ENCODE data around the gene TGDS.
A peak's percentile ranks its signal among the peaks of the same experiment; 100 is the strongest.
"Not testable (repeated sequence)": the region's sequence is repeated elsewhere in the genome, so short reads cannot be mapped to it uniquely, and the experiment has no call there.

Gene TGDS, protein sequence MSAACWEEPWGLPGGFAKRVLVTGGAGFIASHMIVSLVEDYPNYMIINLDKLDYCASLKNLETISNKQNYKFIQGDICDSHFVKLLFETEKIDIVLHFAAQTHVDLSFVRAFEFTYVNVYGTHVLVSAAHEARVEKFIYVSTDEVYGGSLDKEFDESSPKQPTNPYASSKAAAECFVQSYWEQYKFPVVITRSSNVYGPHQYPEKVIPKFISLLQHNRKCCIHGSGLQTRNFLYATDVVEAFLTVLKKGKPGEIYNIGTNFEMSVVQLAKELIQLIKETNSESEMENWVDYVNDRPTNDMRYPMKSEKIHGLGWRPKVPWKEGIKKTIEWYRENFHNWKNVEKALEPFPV

DNA sequence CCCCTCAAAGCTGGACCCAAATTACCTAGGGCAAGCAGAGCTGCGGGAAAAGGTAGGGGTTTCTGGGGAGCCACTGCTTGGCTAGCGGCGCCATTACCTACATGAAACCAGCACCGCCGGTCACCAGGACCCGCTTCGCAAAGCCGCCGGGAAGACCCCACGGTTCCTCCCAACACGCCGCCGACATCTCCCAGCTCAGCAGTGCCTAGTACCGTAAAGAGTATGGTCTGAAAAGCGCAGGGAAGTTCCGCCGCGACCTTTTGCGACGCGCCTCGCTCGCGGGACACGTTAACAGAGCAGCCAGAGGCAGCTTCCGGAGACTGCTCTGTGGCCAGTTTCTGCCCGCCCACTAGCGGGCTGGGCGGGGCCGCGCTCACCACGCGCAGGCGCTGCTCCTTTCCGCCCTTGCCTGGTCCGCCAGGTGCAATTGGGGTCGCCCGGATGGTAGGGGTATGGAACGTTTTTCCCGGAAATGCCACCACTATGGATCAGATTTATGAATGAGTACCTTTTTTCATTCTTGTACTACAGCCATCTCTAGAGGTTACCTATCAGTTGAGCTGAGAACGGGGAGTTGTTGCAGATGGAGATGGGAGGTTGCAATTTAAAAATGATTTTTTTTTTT, at the start of gene TGDS:
TSS of gene TGDS (minus strand) at position 203 of the 625 bp plus-strand sequence. CDS start at position 187, 16 bp downstream.
- DNase-seq: peak; percentile 91 to 93

DNA sequence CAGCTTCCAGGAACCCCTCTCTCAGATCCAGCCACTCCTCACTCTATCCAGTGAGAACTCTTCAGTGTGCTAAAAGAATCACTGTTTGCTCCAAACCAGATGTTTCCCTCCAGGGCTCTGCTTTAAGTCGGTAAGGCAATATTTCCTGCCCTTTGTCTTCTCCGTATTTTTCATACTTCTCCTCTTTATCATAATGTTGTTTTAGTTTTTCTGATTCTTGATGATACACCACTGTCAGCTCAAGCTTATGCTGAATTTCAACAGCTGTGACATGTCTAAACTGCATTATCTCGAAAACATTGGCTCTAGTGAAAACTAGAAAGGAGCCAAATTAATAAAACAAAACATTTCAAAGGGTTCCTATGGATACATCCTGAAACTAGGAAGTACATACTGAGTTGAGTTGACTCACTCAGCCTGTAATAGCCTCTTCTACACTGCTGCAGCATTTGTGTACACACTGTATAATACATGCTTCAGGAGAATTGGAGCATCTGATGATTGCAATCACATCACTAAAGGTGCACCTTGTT, 45.5 kb upstream of the TGDS start:
- DNase-seq: no peak

DNA sequence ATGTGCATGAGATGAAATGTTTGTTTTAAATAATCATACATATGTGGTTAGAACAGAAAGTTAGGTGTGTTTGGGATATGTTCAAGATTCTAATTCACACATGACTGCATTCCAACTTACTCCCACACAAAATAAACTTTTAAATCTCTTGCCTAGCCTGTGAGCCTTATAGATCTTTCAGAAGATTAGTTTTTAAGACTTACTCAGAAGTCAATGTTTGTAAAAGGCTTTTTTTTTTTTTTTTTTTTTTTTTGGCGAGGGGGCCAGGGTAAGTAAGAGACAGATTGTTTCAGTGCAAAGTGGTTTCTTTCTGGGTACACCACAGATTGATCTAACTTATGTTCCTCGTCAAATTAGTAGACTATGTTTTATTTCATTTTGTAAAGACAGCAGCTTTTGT, 44.8 kb upstream of the TGDS start:
- DNase-seq: no peak

DNA sequence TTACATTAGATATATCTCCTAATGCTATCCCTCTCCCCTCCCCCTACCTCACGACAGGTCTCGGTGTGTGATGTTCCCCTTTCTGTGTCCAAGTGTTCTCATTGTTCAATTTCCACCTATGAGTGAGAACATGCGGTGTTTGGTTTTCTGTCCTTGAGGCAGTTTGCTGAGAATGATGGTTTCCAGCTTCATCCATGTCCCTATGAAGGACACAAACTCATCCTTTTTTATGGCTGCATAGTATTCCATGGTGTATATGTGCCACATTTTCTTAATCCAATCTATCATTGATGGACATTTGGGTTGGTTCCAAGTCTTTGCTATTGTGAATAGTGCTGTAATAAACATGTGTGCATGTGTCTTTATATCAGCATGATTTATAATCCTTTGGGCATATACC, 41.7 kb upstream of the TGDS start:
- DNase-seq: not testable (repeated sequence)

DNA sequence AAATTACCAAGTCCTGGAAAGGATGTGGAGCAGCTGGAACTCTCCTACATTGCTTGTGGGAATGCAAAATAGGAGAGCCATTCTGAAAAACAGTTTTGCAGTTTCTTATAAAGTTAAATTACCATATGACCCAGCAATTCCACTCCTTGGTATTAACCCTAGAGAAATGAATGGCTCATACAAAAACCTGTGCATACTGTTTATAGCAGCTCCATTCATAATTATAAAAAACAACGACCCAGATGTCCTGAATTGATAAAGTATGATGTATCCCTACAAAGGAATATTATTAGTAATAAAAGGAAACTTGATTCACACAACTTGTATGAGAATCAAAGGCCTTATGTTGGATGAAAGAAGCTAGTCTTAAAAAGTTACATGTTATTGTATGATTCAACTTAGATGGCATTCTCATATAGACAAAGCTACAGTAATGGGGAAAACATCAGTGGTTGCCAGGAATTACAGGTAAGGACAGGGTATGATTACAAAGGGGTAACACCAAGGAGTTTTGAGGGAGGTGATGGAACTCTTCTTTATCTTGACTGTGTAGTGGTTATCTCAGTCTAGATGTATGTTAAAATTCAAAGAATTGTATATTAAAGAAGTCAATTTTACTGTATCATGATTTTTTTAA, 41.1 kb upstream of the TGDS start:
- DNase-seq: no peak

DNA sequence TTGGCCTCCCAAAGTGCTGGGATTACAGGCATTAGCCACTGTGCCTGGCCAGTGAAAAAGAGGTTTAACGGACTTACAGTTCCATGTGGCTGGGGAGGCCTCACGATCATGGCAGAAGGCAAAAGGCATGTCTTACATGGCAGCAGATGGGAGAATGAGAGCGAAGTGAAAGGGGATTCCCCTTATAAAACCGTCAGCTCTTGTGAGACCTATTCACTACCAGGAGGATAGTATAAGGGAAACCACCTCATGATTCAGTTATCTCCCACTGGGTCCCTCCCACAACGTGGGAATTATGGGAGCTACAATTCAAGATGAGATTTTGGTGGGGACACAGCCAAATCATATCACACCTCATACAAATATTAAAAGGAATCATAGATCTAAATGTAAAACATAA, 40.1 kb upstream of the TGDS start:
- not testable (repeated sequence) for DNase-seq

DNA sequence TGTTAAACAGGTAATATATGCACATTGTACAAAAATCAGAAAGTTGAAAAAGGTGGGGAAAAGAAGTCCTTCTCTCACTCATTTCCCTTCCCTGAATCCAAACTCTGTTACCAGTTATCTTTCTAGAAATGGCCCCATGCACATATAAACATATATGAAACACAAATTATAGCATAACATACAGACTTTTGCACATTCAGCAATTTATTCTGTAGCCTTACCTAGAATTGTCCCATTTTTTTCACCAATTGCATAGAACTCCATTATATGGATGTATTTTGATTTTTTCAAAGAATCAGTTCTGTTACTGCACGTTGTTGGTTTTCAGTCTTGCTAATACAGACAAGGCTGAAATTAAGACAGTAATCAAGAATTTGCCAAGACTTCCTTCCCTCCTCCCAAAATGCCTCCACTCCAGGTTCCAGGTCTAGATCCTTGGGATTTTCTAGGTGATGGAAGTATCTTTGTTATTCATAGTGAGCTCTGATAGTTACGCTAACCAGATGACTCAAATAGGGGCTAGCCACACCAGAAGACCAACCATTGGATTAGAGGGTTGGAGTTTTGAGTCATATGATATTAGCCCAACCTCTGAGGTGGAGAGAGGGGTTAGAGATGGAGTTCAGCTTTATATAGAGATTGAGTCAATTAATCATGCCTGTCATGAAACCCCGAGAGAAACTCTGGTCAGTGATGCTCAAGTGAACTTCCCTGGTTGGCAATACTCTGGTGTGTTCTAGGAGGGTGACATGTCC, 36.5 kb upstream of the TGDS start:
- no peak for DNase-seq

DNA sequence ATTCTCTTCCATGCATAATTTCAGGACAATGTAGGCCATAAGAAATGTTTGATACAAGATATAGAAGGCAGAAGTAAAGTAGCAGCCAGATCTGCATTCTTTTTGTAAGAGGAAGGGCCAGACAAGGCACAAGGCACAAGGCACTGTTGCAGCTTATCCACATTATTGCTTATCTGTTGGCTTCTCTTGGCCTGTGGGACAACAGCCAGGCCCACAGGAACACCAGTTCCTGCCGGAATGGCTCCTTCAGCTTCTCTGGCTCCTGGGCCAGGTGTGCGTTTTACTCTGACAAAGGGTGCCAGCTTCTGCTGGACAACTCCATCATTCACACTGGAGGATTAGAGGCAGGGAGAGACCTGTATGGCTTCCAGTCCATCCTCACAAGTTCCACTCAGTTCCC, 34.9 kb upstream of the TGDS start:
- no peak for DNase-seq

DNA sequence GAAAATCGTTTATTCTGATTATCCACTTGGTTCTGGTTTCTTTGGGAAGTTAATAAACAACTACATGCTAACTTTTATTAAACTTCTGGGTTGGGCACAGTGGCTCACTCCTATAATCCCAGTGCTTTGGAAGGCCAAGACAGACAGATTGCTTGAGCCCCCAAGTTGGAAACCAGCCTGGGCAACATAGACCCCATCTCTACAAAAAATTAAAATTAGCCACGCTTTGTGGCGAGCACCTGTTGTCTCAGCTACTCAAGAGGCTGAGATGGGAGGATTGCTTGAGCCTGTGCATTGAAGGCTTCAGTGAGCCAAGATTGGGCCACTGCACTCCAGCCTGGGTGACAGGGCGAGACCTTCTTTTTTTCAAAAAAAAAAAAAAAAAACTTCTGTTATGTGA, 27.4 kb upstream of the TGDS start:
- no peak for DNase-seq

DNA sequence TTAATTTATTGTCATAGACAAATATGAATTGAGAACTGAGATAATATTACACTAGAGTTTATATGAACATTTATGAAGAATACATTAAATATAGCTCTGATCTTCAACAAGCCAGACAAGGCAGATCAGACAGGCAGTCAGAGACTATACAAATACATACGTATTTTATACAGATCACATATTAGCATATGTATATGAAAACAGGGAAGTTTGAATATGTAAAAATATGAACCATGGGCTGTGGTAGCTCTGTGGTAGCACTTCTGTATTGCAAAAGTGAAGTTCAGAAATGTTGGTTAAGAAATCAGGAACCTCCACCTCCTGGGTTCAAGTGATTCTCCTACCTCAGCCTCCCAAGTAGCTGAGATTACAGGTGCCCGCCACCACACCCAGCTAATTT, 26.4 kb upstream of the TGDS start:
- no peak for DNase-seq

DNA sequence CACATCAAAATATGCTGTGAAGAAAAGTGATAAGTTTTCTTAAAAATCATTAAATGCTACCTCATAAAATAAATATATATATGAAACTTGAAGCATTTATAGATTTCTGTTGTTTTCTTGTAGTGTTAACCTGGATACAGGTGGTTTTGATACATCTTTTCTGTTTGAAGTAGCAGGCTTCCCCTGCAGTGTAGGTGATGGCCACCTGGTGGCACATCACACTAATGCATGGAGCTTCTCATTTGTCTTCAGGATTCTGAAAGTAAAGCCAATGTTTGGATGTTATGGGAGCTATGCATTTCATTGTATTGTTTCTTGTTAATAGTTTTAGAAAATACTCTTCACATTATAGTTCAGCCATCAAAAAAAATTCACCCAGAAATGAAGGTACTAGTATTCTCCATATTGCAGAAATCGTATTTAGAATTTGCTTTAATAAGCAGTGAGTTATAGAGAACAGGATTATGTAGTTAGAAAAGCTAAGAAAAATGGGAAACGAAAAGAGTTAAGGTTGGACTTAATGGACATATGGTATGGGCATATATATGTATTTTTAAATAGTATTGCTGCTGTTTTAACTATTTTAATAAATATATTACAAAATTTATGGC, 24.4 kb upstream of the TGDS start:
- peak; percentile 16 for DNase-seq

DNA sequence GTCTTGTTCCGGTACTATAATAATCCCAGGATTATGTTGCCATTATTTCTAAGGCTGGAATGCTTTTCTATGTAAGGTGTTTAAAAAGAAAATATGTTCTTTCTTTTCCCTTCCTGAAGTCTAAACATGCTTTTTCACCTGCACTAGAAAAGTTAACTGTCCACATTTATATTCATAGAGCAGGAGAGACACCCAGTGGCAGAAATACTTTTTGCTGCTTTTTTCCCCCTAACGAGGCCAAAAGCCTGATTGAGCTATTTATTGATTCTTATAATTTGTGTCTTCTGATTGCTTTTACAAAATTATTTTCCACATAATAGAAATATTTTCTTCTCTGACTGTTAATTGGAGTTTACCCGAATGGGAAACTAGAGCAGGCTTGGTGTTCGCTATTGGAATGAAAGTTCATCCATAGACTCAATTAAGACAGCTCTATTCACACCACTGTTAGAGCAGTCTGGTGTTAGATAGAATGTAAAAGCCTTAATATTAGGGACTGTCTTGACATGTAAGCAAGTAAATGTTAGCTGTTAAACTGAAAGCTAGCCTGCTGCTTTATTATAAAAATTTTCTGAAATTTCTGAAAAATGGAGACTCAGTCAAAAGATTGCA, 21.5 kb upstream of the TGDS start:
- DNase-seq: peak in 1 of 2 donors; percentile 68

DNA sequence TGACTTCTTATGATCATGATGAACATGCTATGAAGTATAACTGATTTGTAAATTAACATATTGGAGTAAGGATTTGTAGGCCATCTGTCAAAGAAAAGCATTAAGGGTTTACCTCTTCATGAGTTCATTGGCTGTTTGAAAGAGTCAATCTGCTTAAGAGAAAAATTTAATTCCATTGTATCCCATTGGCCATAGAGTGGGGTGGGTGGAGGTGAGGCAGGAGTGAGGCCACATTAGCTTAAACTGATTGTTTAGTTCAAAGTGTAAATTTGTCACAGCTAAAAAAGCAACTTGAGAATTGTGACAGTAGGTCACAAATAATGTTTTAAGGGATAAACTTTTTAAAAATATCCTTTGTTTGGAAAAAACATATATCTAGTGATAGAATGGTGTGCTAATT, 17.1 kb upstream of the TGDS start:
- no peak for DNase-seq

DNA sequence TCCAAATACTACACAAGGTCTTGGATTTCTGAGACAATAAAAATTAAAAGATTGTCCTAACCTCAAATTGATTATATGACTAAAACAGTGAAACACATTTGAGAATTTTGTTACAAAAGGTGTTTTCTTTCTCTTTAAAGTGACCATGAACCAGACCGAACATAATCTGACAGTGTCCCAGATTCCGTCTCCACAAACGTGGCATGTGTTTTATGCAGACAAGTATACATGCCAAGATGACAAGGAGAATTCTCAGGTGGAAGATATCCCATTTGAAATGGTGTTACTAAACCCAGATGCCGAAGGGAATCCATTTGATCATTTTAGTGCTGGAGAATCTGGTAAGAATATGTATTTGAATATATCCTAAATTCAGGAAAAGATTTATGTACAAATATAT, 16.1 kb upstream of the TGDS start:
- no peak for DNase-seq

DNA sequence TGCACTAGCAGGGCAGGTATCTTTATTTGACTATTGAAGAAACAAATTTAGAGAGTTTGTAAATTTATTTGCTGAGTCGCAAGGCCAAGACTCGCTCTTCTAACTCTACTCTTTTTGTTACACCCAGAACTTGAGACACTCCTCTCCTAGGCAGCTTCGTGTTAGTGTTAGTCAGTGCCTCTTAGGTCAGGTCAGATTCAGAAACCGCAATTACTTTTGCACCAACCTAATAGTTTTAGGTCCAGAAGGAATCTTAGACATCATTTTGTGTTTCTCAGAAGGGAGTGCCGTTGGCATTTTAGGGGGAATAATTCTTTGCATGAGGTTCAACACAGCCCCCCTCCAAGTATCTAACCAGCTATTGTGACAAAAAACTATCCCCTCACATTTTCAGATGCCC, 14.5 kb upstream of the TGDS start:
- DNase-seq: no peak

DNA sequence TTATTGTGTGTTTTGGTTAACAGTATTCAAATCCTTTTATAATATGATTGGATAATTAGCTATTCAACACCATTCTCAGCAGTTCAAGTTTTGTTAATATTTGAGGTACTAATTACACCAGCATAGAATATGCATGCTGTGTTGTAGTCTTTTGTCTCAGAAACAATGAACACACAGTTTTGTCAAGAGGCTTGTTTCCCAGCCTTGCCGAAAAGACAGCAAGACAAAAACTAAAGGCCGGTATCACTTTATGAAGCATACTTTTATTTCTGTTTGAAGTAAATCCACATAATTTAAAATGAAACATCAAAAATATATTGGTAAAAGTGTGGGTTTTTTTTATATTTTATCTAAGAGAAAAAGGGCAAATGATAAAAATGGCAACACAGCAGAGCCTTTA, 13.2 kb upstream of the TGDS start:
- no peak for DNase-seq

DNA sequence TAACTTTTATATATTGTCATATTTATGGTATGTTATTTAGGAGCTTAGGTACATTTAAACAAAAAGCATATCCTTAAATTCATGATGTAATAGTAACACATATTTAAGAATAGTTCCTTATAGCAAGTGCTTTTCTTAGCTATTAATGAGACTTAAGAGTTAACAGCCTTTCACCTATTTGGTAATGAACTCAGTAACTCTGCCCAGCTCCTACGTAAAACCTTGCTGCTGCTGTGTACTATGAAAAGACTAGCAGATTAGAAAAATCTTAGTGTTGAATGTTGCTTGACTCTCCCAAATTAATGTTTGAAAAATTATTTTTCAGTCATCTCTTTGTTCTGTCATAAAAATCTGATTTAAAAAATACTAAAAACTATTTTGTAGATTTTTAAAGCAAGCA, 12.6 kb upstream of the TGDS start:
- no peak for DNase-seq

DNA sequence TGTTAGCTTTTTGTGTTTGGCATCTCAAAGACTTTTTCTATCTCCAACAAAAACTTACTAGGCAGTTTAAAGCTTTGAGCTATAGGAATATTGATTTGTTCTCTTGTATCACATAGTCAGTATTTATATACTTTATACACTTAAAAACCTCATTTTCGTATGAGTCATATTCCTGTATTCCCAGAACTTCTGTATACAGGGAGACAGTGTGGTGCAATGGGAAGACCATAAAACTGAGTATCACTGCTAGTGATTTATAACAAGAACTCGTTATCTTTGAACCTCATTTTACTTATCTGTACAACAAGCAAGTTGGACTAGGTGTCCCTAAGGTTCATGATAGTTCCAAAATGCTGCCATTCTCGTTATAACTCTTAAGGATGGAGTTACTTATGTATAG, 12.0 kb upstream of the TGDS start:
- no peak for DNase-seq

DNA sequence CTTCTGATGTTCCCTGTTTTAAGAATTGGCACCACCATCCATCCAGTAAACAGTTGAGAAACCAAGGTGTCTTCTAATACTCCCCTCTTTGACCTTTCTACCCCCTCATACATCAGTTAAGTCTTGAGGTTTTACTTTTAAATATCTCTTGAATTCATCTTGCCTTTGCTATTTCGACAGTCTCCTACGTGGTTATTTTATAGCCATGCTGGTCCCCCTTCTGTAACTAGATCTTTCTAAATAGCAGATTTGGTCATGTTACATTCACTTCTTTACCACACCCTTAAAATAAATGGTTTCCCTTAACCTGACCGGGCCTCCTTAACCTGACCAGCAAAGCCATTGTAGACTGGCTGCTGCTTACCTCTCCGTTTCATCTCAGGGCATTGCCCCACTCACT, 11.1 kb upstream of the TGDS start:
- no peak for DNase-seq

DNA sequence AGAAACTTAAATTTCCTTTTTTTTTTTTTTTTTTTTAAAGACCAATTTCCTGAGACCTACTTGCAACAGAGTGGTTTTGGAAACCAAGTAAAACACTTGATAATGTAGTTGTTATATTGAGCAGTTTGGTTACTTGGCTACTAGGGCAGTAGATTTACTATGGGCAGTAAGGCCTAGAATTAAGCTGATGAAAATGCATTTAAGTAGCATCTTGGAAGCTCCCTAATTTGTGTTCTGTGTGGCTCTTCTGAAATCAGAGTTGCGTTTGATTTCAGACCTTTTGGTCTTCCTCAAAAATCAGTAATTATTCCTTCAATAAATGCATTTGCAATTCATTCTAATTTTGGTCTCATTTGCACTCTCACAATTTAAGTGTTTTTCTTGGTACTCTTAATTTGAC, 6.5 kb upstream of the TGDS start:
- no peak for DNase-seq

DNA sequence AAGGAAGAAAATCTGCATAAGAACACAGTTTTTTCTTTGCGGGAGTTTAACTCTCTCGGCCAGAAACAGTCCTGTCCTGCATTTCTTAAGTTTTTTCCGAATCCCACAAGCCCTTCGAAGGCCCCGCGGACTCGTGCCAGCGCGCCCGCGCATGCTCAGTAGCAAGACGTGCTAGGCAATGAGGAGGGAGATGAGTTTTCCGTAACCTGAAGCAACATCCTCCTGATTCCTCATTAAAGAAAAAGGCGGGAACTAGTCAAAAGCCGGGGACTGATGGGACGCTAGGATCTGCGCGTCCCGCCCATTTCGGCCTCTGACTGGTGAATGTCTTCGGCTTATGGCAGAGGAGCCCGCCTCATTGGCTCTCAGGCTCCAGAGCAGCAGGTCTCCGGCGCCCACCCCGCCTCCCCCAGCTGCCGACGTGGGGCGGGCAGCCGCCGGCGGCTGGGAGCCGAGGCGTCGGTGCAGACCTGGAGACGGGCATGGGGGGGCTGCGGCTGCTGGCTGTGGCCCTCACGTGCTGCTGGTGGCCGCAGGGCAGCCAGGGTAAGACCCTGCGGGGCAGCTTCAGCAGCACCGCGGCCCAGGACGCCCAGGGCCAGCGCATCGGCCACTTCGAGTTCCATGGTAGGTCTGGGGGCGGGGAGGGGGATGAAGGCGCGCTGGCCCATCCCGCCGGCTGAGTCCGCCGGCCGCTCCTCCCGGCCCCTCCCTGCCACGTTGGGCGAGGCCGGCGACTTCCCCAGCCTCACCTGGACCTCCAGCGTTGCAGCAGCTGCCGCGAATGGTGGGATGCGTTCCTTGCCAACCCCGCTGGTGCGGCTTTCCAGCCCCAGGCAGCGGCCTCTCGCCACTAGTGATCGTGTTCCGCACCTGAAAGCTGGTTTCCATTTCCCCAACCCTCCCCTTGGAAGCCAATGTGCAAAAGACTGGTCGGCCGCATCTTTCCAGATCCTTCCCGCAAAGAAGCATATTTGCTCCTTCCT, 5.8 kb upstream of the TGDS start, which contains the start of gene GPR180:
TSS of gene GPR180 (plus strand) at position 412 of the 986 bp plus-strand sequence. CDS start at position 483, 71 bp downstream.
- peak; percentile 93 to 94 for DNase-seq
